IgD-negative memory B cell (primary cell): Measurements from ENCODE around the gene PHACTR1. TPM values are rescaled to one million over a fixed set of nuclear protein-coding genes. Genes with fewer than 3 reads are reported as not detected.

Source experiments
- H3K27ac Mint-ChIP-seq, 3 donors: one replicate each; pipeline ENCODE4 v1.8.0; 2020 to 2022; ENCODE audit warnings: mild to moderate bottlenecking in 3 of 3, mixed read lengths in 3 of 3, moderate library complexity in 1 of 3
- H3K27me3 Mint-ChIP-seq: one replicate; pipeline ENCODE4 v1.8.0; 2021; ENCODE audit warnings: mixed read lengths
- H3K36me3 Mint-ChIP-seq: one replicate; pipeline ENCODE4 v1.8.0; 2020; ENCODE audit warnings: mild to moderate bottlenecking, mixed read lengths
- H3K4me1 Mint-ChIP-seq, 3 donors: one replicate each; pipeline ENCODE4 v1.8.0; 2020 to 2022; ENCODE audit warnings: mixed read lengths in 3 of 3, mild to moderate bottlenecking in 1 of 3
- H3K4me3 Mint-ChIP-seq, 4 donors: one replicate each; pipeline ENCODE4 v1.8.0; 2020 to 2022; ENCODE audit warnings: mild to moderate bottlenecking in 4 of 4, mixed read lengths in 4 of 4, moderate library complexity in 3 of 4
- H3K9me3 Mint-ChIP-seq, 3 donors: one replicate each; pipeline ENCODE4 v1.8.0; 2020 to 2021; ENCODE audit warnings: mixed read lengths in 3 of 3, mild to moderate bottlenecking in 1 of 3
- polyA plus RNA-seq: library from polyadenylated mRNA; unstranded; fragments of 300-500 nt; fragmentation: Illumina TruSeq; gene quantifications from one replicate; pipeline ENCODE4 v1.2.3, GENCODE V29; 2021

Gene PHACTR1
- polyA plus RNA-seq, 1 donor from 2014 or later: 12.8 TPM

DNA sequence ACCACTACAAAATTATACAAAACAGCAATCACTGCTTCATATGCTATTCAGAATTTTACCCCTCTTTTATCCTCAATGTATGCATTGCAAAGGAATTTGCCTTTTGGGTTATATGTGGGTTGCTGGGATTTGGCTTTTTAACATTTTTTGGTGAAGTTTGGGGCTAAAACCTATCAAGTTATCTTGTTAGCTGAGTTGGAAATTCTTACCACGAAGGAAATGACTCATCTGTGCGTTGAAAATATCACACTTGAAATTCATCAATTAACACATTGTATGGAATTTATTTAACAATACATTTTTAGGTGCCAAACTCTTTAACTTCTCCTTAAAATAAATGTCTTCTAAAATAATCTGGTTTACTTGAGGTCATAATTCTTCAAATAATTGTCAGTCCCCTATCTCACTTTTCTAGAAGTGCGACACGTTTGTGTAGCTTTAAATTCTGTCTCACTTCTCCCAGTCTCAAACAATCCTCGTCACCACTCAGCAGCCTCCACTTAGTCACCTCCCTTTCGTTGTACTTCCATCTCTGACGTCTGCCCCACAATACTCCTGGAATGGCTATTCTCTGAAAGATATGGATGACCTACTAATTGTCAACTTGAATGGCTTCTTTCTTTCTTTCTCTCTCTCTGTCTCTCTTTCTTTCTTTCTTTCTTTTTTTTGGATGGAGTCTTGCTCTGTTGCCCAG is 88.5 kb downstream of the PHACTR1 start:
- H3K36me3 Mint-ChIP-seq: no peaks in the 10 kb centered on the region
- no peak overlapping the region for H3K4me3 Mint-ChIP-seq
- peaks cover 0 to 2% (median 0%) of the 10 kb centered on the region in 3 donors for H3K9me3 Mint-ChIP-seq
- peaks cover 7% of the 10 kb centered on the region for H3K27me3 Mint-ChIP-seq
- no peaks in the 10 kb centered on the region for H3K4me1 Mint-ChIP-seq
- H3K27ac Mint-ChIP-seq: no peak overlapping the region

DNA sequence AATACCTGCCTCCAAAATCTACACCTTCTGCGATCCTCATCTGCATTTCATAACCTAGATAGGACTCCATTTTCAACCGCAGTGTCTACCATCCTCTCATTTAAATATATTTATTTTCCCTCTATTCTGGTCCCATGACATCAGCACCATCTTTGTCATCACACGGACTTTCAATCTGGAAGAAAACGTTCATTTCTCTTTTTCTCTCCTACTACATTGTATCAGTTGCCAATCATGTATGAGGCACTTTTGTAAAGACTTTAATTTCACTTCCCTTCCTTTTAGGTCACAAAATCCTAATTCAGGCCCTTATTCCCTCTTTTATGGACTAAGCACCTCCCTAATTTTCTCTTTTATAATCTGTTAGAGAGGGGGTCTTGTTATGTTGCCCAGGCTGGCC is 89.6 kb downstream of the PHACTR1 start:
- Mint-ChIP-seq H3K27me3 (peaks cover 8% of the 10 kb centered on the region), H3K27ac (no peak overlapping the region), H3K4me1 (no peaks in the 10 kb centered on the region), H3K9me3 (peaks cover 0 to 2% (median 0%) of the 10 kb centered on the region in 3 donors), H3K36me3 (no peaks in the 10 kb centered on the region), H3K4me3 (no peak overlapping the region)

DNA sequence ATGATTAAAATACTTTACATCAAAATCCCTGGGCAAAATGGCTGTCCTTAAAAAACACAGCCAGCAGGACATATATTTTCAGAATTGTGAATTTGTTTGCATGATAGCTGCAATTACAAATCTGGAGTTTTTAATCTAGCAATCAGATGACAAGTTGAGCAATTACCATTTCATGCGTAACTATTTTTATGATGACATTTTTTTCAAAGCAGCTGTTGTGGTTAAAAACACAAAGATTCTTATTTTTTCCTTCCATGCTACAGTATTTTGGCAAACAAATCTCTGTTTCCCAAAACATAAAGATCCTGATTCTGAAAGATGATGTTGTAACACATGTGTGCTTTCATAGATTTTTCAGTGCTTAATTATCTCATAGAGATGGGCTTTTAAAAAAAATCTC is 90.2 kb downstream of the PHACTR1 start:
- peaks cover 8% of the 10 kb centered on the region for H3K27me3 Mint-ChIP-seq
- no peaks in the 10 kb centered on the region for H3K9me3 Mint-ChIP-seq

DNA sequence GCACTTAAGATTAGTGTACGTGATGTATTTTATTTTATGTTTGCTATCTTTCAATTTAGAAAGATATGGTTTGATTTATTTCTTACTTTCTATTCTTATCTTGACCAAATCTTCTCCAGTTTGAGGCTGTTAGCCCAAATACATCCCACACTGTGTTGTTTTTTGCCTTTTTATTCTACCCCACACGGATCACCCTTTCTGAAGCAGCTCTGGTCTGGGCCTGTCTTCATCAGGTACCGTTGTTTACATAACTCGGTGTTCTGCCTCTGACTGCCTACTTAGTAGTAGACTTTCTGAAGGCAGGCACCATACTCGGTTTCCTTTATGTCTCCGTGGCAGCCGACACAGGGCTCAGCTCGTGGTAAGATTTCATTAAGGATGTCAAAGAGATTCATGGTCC is 95.0 kb downstream of the PHACTR1 start:
- Mint-ChIP-seq H3K4me1 (no peaks in the 10 kb centered on the region), H3K4me3 (no peak overlapping the region), H3K9me3 (no peaks in the 10 kb centered on the region), H3K27ac (no peak overlapping the region), H3K27me3 (peaks cover 4% of the 10 kb centered on the region), H3K36me3 (no peaks in the 10 kb centered on the region)

More for the DNA sequence above, 90.2 kb downstream of the PHACTR1 start:
- H3K4me1 Mint-ChIP-seq: no peaks in the 10 kb centered on the region
- no peak overlapping the region for H3K27ac Mint-ChIP-seq
- H3K4me3 Mint-ChIP-seq: no peak overlapping the region
- H3K36me3 Mint-ChIP-seq: no peaks in the 10 kb centered on the region

DNA sequence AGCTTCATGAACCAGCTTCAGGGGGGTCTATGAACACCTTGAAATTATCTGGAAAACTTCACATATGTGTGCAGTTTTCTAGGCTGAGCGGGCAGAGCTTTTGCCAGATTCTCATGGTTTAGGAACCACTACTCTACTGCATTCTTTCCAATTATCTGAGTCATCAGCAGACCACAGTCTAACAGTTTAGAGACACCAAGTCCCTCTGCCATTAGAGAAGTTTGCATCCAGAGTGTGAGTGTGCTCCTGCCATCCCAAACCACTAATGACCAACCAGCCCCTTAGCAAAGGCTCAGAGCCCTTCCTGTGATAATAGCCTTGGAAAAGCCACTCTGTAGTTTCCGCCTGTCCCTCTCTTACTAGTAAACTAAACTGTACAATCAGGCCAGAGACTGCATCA is 96.8 kb downstream of the PHACTR1 start:
- H3K27me3 Mint-ChIP-seq: peaks cover 4% of the 10 kb centered on the region
- H3K9me3 Mint-ChIP-seq: no peaks in the 10 kb centered on the region
- H3K4me1 Mint-ChIP-seq: no peaks in the 10 kb centered on the region
- H3K4me3 Mint-ChIP-seq: no peak overlapping the region
- no peaks in the 10 kb centered on the region for H3K36me3 Mint-ChIP-seq
- no peak overlapping the region for H3K27ac Mint-ChIP-seq

DNA sequence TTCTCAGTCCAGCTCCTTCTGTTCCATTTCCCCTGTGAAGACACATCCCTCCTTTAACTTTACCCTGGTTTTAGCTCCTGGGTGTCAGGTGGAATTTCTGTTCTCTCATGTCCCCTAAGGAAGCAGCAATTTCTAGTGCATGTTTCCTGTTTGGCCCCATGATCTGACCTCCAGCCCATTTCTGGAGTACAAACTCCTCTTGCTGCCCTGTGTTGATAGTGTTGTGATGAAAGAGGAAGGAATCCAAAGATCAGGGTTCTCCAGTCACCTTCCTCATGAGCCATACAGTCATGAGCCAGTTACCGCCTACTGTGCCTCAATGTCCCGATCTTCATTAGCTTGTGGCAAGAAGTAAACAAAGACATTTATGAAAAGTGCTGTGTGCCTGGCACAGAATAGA is 97.4 kb downstream of the PHACTR1 start:
- Mint-ChIP-seq H3K9me3 (no peaks in the 10 kb centered on the region), H3K27ac (no peak overlapping the region), H3K36me3 (no peaks in the 10 kb centered on the region), H3K4me3 (no peak overlapping the region), H3K4me1 (no peaks in the 10 kb centered on the region), H3K27me3 (peaks cover 4% of the 10 kb centered on the region)

DNA sequence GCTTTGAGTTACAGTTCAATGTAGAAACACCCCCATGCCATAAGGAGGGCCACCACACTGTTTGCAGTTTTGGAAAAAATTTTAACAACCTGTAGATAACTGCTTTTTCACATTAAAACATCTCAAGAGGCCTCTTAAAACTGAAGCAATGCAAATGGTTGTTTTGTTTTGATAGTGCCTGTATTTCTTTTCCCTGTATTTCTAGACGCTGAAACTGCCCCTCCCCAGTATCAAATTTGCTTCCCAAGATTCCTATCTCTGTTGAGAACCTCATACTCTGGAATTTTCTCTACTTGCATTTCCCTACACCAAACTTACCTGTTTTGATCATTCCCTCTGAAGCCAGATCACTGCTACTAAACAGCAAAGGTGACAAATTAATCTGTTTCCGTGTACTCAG is 98.5 kb downstream of the PHACTR1 start:
- H3K9me3 Mint-ChIP-seq: no peaks in the 10 kb centered on the region
- H3K36me3 Mint-ChIP-seq: no peaks in the 10 kb centered on the region
- no peak overlapping the region for H3K27ac Mint-ChIP-seq
- H3K27me3 Mint-ChIP-seq: peaks cover 5% of the 10 kb centered on the region
- H3K4me3 Mint-ChIP-seq: no peak overlapping the region
- no peaks in the 10 kb centered on the region for H3K4me1 Mint-ChIP-seq

DNA sequence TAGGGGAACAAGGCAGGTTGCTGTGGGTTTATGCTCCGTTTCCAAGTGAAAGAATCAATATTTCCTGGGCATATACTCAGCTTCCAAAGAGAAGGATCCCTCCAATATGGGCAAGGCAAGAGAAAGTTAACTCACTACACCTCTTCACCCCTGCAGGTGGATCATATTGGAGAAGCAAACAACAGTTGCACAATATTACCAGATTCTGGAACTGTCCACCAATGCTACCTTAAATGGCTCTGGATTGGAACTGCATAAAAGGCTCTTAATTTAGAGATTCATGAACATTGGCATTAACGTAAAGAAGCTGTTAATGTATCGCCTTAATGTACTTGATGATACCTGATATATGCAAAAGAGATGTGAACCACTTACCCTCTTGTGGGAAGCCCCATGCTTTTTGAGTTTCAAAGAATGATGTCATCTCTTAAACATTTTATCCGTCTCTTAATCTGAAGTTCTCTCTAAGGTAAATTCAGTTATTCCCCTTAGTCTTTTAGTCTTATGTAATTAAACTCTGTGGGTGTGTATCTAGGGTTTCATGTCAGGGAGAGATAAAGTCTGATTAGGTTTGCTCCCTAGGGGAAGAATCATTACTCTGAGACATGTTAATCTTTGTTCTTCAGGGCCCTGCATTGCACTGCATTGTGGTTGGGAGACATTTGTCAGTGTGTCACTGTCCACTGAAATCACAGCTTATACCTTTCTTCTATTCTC is 99.5 kb downstream of the PHACTR1 start:
- Mint-ChIP-seq H3K4me1 (no peaks in the 10 kb centered on the region), H3K9me3 (no peaks in the 10 kb centered on the region), H3K36me3 (no peaks in the 10 kb centered on the region), H3K27ac (no peak overlapping the region), H3K27me3 (peaks cover 9% of the 10 kb centered on the region), H3K4me3 (no peak overlapping the region)

DNA sequence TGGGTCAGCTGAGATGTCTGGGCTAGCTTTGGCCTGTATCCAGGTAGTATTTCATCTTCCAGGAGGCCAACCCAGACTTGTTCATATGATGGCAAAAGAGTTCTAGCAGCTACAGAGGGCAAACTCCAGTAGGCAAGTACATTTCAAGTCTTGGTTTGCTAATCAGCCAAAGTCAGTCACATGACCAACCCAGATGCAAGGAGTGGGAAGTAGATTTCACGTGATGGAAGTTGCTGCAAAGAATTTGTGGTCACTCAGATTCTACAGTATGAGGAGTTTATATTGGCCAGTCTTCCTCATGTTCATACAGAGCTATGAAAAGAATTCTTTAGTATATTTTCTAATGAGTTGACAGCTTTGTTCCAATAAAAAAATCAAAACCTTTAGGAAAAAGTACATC is 101.8 kb downstream of the PHACTR1 start:
- peaks cover 16% of the 10 kb centered on the region for H3K27me3 Mint-ChIP-seq
- no peak overlapping the region for H3K27ac Mint-ChIP-seq
- H3K4me3 Mint-ChIP-seq: no peak overlapping the region
- H3K36me3 Mint-ChIP-seq: no peaks in the 10 kb centered on the region
- H3K9me3 Mint-ChIP-seq: no peaks in the 10 kb centered on the region
- no peaks in the 10 kb centered on the region for H3K4me1 Mint-ChIP-seq

DNA sequence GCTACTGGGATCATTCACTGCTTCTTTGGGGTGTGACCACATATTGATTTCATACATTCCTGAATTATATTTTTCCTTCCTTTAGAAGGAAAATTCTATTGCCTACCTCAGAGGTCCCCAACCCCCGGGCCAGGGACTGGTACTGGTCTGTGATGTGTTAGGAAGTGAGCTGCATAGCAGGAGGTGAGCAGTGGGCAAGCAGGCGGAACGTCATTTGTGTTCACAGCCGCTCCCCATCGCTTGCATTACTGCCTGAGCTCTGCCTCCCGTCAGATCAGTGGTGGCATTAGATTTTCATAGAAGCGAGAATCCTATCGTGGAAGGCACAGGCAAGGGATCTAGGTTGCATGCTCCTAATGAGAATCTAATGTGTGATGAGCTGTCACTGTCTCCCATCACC is 107.3 kb downstream of the PHACTR1 start:
- Mint-ChIP-seq H3K27me3 (peaks cover 20% of the 10 kb centered on the region), H3K4me1 (no peaks in the 10 kb centered on the region), H3K27ac (no peak overlapping the region), H3K4me3 (no peak overlapping the region), H3K9me3 (no peaks in the 10 kb centered on the region), H3K36me3 (no peaks in the 10 kb centered on the region)

DNA sequence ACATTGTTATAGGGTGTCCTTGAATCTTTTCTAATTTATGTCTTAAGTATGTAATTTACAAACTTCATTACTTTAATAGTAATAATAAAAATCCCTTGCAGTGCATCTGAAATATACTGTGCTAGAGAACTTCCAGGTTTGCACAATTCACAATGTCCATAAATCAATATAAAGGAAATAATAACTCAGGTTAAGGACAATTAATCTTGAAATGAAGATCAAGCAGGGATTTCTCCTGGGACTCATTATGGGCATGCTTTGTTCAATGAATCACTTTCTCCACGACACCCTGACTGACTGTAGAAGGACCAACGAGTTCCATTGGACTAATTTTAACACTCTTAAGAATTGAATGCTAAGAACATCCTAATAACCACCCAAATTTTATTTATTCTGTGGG is 110.0 kb downstream of the PHACTR1 start:
- Mint-ChIP-seq H3K36me3 (no peaks in the 10 kb centered on the region), H3K27me3 (peaks cover 12% of the 10 kb centered on the region), H3K4me3 (no peak overlapping the region), H3K9me3 (no peaks in the 10 kb centered on the region), H3K4me1 (no peaks in the 10 kb centered on the region), H3K27ac (no peak overlapping the region)

DNA sequence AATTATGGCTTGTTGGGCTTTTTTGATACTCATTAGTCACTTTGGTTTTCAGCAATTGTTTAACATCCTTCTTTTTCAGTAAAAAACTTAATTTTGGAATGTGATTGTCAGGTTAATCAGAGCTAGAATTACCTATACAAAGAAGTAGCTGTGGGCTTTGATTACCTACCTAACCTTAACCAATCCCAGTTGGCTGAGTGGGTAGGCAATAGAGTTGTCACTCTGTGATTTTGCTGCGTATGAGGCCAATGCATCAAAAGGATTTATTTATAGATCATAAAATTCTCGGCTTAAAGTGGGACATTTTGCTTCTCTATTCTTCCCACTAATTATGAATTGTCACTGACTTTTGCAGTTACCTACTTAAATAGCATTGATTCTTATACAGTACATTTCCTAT is 111.4 kb downstream of the PHACTR1 start:
- H3K4me1 Mint-ChIP-seq: no peaks in the 10 kb centered on the region
- no peaks in the 10 kb centered on the region for H3K36me3 Mint-ChIP-seq
- H3K4me3 Mint-ChIP-seq: no peak overlapping the region
- no peaks in the 10 kb centered on the region for H3K9me3 Mint-ChIP-seq
- peaks cover 5% of the 10 kb centered on the region for H3K27me3 Mint-ChIP-seq
- no peak overlapping the region for H3K27ac Mint-ChIP-seq

DNA sequence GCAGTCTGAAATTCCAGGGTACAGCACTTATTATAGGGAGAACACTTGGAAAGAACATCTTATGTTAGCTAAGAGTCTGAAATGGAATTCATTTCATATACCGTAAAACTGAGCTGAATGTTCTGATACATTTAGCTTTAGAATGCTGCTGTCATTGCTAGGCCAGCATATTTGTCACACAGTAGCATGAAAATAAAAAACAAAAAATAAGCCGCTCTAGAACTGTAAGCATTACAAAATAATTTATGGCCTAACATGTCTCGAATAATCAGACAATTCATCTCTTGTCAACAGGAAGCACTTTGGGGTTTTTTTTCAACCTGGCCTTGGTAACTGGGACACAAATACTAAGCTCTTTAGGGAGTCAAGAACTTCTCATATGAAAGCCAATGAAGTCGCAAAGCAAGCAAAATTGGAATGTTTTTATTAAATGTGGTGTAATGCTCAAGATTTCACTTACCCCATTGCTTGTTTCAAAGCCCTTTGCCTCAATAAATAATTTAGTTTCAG is 115.7 kb downstream of the PHACTR1 start:
- Mint-ChIP-seq H3K4me1 (no peaks in the 10 kb centered on the region), H3K27ac (no peak overlapping the region), H3K27me3 (peaks cover 5% of the 10 kb centered on the region), H3K4me3 (no peak overlapping the region), H3K9me3 (peaks cover 3 to 6% (median 4%) of the 10 kb centered on the region in 3 donors), H3K36me3 (no peaks in the 10 kb centered on the region)

DNA sequence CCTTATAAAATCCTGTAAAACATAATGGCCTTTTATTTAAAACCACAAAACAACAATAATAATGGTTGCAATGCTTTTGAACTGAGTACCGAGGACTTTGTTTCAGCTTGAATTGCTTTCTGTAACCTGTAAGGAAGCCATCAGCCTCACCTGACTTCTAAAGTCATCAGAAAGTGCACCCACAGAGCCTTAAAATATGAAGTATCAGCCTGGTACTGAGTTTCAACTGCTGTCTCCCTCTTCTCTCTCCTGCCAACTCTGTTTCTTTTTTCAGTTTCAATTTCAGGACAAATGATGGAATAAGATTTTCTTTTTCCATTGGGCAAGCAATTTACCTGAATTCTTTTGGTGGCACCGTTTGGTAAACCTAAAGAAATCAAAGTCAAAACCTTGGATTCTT is 119.4 kb downstream of the PHACTR1 start:
- Mint-ChIP-seq H3K4me3 (no peak overlapping the region), H3K9me3 (peaks cover 4 to 12% (median 9%) of the 10 kb centered on the region in 3 donors), H3K27ac (no peak overlapping the region), H3K4me1 (peaks cover 0 to 3% (median 0%) of the 10 kb centered on the region in 3 donors), H3K36me3 (no peaks in the 10 kb centered on the region), H3K27me3 (peaks cover 5% of the 10 kb centered on the region)

DNA sequence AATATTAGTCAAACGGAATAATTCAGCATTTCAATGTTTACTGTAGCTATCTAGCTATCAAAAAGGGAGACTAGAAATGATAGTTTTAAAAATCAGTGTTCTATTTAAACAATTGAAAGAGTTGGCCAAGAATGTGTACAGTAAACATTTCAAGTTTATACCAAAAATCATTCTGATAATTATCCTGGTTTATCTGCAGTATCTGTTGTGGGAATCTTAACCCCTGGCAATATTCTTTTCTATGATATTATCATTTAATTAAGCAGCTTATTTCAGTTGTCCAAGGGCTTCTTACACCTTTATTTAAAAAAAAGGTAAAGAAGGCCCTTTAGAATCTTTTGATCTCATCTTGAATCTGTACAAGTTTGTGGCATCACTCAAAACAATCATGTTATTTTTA is 125.1 kb downstream of the PHACTR1 start:
- Mint-ChIP-seq H3K27me3 (peaks cover 3% of the 10 kb centered on the region), H3K36me3 (no peaks in the 10 kb centered on the region), H3K4me1 (peaks cover 0 to 3% (median 0%) of the 10 kb centered on the region in 3 donors), H3K4me3 (no peak overlapping the region), H3K27ac (no peak overlapping the region), H3K9me3 (peaks cover 1 to 10% (median 9%) of the 10 kb centered on the region in 3 donors)

DNA sequence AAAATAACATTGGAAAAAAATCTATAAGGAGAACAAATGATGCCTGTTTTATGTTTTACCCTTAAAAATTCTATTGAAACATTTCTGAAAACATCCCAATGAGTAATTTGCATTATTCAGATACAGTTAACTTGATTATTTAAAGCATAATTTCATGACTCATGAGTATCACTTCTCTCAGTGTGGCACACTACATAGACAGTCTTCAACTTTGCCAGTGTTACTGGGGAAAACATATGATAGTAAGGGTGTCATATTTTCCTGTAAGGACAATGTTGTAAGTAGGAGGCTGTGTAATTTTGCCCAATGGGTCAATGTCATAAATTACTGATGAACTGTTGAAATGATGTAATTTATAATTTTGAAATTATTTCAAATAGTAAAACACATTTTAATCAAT is 125.5 kb downstream of the PHACTR1 start:
- H3K9me3 Mint-ChIP-seq: peaks cover 1 to 6% (median 5%) of the 10 kb centered on the region in 3 donors
- peaks cover 3% of the 10 kb centered on the region for H3K27me3 Mint-ChIP-seq
- H3K36me3 Mint-ChIP-seq: no peaks in the 10 kb centered on the region
- no peak overlapping the region for H3K4me3 Mint-ChIP-seq
- H3K4me1 Mint-ChIP-seq: peaks cover 0 to 3% (median 0%) of the 10 kb centered on the region in 3 donors
- no peak overlapping the region for H3K27ac Mint-ChIP-seq
